Measurements from ENCODE around the gene MCC.

DNA sequence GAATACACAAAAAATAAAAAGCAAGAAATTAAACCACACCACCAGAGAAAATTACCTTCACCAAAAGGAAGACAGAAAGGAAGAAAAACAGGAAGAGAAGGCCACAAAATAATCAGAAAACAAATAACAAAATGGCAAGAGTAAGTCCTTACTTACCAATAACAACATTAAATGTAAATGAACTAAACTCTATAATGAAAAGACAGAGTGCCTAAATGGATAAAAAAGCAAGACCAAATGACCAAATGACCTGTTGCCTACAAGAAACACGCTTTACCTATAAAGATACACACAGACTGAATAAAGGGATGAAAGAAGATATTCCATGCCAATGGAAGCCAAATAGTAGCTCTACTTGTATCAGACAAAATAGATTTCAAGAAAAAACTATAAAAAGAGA is 140.7 kb downstream of the MCC start:
- TF ChIP-seq POLR2A (IDR thresholded peaks at IDR 0.05) = no peak
- TF ChIP-seq, protein P1, sequence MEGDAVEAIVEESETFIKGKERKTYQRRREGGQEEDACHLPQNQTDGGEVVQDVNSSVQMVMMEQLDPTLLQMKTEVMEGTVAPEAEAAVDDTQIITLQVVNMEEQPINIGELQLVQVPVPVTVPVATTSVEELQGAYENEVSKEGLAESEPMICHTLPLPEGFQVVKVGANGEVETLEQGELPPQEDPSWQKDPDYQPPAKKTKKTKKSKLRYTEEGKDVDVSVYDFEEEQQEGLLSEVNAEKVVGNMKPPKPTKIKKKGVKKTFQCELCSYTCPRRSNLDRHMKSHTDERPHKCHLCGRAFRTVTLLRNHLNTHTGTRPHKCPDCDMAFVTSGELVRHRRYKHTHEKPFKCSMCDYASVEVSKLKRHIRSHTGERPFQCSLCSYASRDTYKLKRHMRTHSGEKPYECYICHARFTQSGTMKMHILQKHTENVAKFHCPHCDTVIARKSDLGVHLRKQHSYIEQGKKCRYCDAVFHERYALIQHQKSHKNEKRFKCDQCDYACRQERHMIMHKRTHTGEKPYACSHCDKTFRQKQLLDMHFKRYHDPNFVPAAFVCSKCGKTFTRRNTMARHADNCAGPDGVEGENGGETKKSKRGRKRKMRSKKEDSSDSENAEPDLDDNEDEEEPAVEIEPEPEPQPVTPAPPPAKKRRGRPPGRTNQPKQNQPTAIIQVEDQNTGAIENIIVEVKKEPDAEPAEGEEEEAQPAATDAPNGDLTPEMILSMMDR (IDR thresholded peaks at IDR 0.05) = no peak
